IMR-90 (cell line): Measurements from ENCODE around the gene CYP4F2. TPM values are rescaled to one million over a fixed set of nuclear protein-coding genes. Genes with fewer than 3 reads are reported as not detected.

Experiments used
- ATAC-seq: fragments of 200-7000 bp; cut with Tn5 transposase; 2 replicates; pipeline ENCODE4 v1.9.1; 2020; ENCODE audit warnings: low read depth, mild to moderate bottlenecking, moderate library complexity
- BruUV-seq: library from RNA; stranded (reverse); fragments of 400-500 nt; replicated peaks from 2 replicates; lab custom pipeline; 2021; lab: Mats Ljungman, UMichigan
- CTCF ChIA-PET: fragments of 300-600 bp; formaldehyde crosslinking; extraction: SDS; loops from one replicate; lab custom pipeline; 2021; ENCODE audit warnings: antibody characterized with exemption; lab: Yijun Ruan, JAX
- POLR2A ChIA-PET: fragments of 300-600 bp; sonication (Branson Sonifier 250); formaldehyde crosslinking; loops from one replicate; lab custom pipeline; 2022; ENCODE audit warnings: antibody characterized with exemption; ENCODE audit not compliant: unreplicated experiment; lab: Charles Lee
- DNase-seq: peaks from one replicate; pipeline ENCODE4 v3.0.0; 2013
- H2AFZ ChIP-seq: replicated peaks from 2 replicates; pipeline ENCODE3; 2013; ENCODE audit warnings: low read length, mild to moderate bottlenecking; ENCODE audit not compliant: poor library complexity
- H2AK5ac ChIP-seq: 2 replicates; pipeline ENCODE4 v1.6.1; 2013; ENCODE audit warnings: low read depth, low read length, inconsistent platforms
- H2AK9ac ChIP-seq: replicated peaks from 2 replicates; pipeline ENCODE3; 2013; ENCODE audit warnings: mild to moderate bottlenecking, low read depth, low read length, moderate library complexity; ENCODE audit not compliant: poor library complexity
- H2BK120ac ChIP-seq: 2 replicates; pipeline ENCODE4 v1.6.1; 2013; ENCODE audit warnings: low read depth, low read length, inconsistent platforms
- H2BK15ac ChIP-seq: 3 replicates; pipeline ENCODE4 v1.6.1; 2013; ENCODE audit warnings: low read depth, low read length, inconsistent platforms
- H2BK20ac ChIP-seq: 2 replicates; pipeline ENCODE4 v1.6.1; 2013; ENCODE audit warnings: low read depth, mild to moderate bottlenecking, inconsistent platforms, low read length, moderate library complexity
- H2BK5ac ChIP-seq: 2 replicates; pipeline ENCODE4 v1.6.1; 2013; ENCODE audit warnings: mild to moderate bottlenecking, low read depth, low read length, inconsistent platforms; ENCODE audit not compliant: poor library complexity, severe bottlenecking
- H3K14ac ChIP-seq: replicated peaks from 2 replicates; pipeline ENCODE4 v1.6.1; 2013; ENCODE audit warnings: low read depth, low read length, inconsistent platforms
- H3K18ac ChIP-seq: 2 replicates; pipeline ENCODE4 v1.6.1; 2013; ENCODE audit warnings: low read depth, low read length, control low read depth
- H3K23ac ChIP-seq: 2 replicates; pipeline ENCODE4 v1.6.1; 2013; ENCODE audit warnings: low read depth, low read length, inconsistent platforms
- H3K27ac ChIP-seq: 2 replicates; pipeline ENCODE4 v1.5.1; 2013; ENCODE audit warnings: mild to moderate bottlenecking, control low read depth, low read length; ENCODE audit not compliant: insufficient read depth
- H3K27me3 ChIP-seq: 2 replicates; pipeline ENCODE4 v1.6.1; 2013; ENCODE audit warnings: low read length; ENCODE audit not compliant: control insufficient read depth, insufficient read depth
- H3K36me3 ChIP-seq: 2 replicates; pipeline ENCODE4 v1.6.1; 2013; ENCODE audit warnings: low read length, mixed read lengths; ENCODE audit not compliant: control insufficient read depth, insufficient read depth
- H3K4ac ChIP-seq: 2 replicates; pipeline ENCODE4 v1.6.1; 2013; ENCODE audit warnings: low read depth, low read length, inconsistent platforms
- H3K4me1 ChIP-seq: 2 replicates; pipeline ENCODE4 v1.6.1; 2013; ENCODE audit warnings: low read length, mixed read lengths; ENCODE audit not compliant: control insufficient read depth, insufficient read depth
- H3K4me2 ChIP-seq: 2 replicates; pipeline ENCODE4 v1.6.1; 2013; ENCODE audit warnings: low read depth, mild to moderate bottlenecking, control low read depth, low read length, moderate library complexity
- H3K4me3 ChIP-seq: 2 replicates; pipeline ENCODE4 v1.5.1; 2013; ENCODE audit warnings: low read depth, mild to moderate bottlenecking, control low read depth, low read length, moderate library complexity; ENCODE audit not compliant: insufficient read depth
- H3K56ac ChIP-seq: 2 replicates; pipeline ENCODE4 v1.6.1; 2013; ENCODE audit warnings: low read length, inconsistent platforms; ENCODE audit not compliant: insufficient read depth; ENCODE audit errors: extremely low read depth
- H3K79me1 ChIP-seq, 2 experiments: 2 replicates each; pipeline ENCODE4 v1.6.1; 2013; ENCODE audit warnings: low read length in 2 of 2, inconsistent platforms in 1 of 2, low read depth in 1 of 2
- H3K9ac ChIP-seq: 2 replicates; pipeline ENCODE4 v1.6.1; 2013; ENCODE audit warnings: low read depth, low read length, control low read depth
- H3K9me1 ChIP-seq: 2 replicates; pipeline ENCODE4 v1.6.1; 2013; ENCODE audit warnings: low read length, inconsistent platforms; ENCODE audit not compliant: insufficient read depth
- H3K9me3 ChIP-seq: 2 replicates; pipeline ENCODE4 v1.6.1; 2013; ENCODE audit warnings: low read length; ENCODE audit not compliant: control insufficient read depth, insufficient read depth
- H4K20me1 ChIP-seq: 2 replicates; pipeline ENCODE4 v1.6.1; 2013; ENCODE audit warnings: low read length, inconsistent platforms; ENCODE audit not compliant: insufficient read depth
- H4K5ac ChIP-seq: 2 replicates; pipeline ENCODE4 v1.6.1; 2013; ENCODE audit warnings: mild to moderate bottlenecking, low read depth, low read length, control low read depth
- H4K8ac ChIP-seq, 2 experiments: 2 replicates each; pipeline ENCODE4 v1.6.1; 2013; ENCODE audit warnings: low read depth in 2 of 2, low read length in 2 of 2, control low read depth in 1 of 2, inconsistent platforms in 1 of 2
- H4K91ac ChIP-seq: 2 replicates; pipeline ENCODE4 v1.6.1; 2013; ENCODE audit warnings: low read depth, low read length, inconsistent platforms; ENCODE audit not compliant: insufficient read depth
- BHLHE40 ChIP-seq: fragments of 150-350 bp; IDR thresholded peaks from 2 replicates; pipeline ENCODE4 v1.6.1; 2016; ENCODE audit warnings: mild to moderate bottlenecking, low read depth, low read length
- CEBPB ChIP-seq: IDR thresholded peaks from 2 replicates; pipeline ENCODE4 v1.6.1; 2012; ENCODE audit warnings: low read depth, low read length, improper control_type of control experiment
- CHD1 ChIP-seq: IDR thresholded peaks from 2 replicates; pipeline ENCODE4 v1.6.1; 2012; ENCODE audit warnings: low read depth, low read length, improper control_type of control experiment
- ELK1 ChIP-seq: fragments of 150-350 bp; IDR thresholded peaks from 2 replicates; pipeline ENCODE4 v1.6.1; 2016; ENCODE audit warnings: low read depth, mild to moderate bottlenecking, low read length, moderate library complexity, borderline replicate concordance
- MAFK ChIP-seq: IDR thresholded peaks from 2 replicates; pipeline ENCODE4 v1.6.1; 2012; ENCODE audit warnings: low read depth, low read length, improper control_type of control experiment
- MAZ ChIP-seq: IDR thresholded peaks from 2 replicates; pipeline ENCODE4 v1.6.1; 2012; ENCODE audit warnings: low read depth, mild to moderate bottlenecking, low read length, improper control_type of control experiment, moderate library complexity, borderline replicate concordance
- NFE2L2 ChIP-seq: fragments of 150-350 bp; IDR thresholded peaks from 2 replicates; pipeline ENCODE4 v1.6.1; 2016; ENCODE audit warnings: low read depth, mild to moderate bottlenecking, low read length
- POLR2A ChIP-seq: IDR thresholded peaks from 2 replicates; pipeline ENCODE4 v1.6.1; 2012; ENCODE audit warnings: mild to moderate bottlenecking, low read depth, low read length
- RAD21 ChIP-seq: IDR thresholded peaks from 2 replicates; pipeline ENCODE4 v1.6.1; 2012; ENCODE audit warnings: low read length, improper control_type of control experiment
- RFX5 ChIP-seq: IDR thresholded peaks from 2 replicates; pipeline ENCODE4 v1.8.0; 2012; ENCODE audit warnings: low read depth, mild to moderate bottlenecking, low read length, moderate library complexity
- SMC3 ChIP-seq: fragments of 150-350 bp; IDR thresholded peaks from 2 replicates; pipeline ENCODE4 v1.6.1; 2016; ENCODE audit warnings: low read depth, mild to moderate bottlenecking, antibody characterized with exemption, low read length, moderate library complexity
- WGBS, 2 experiments: methylation state at CpG; one replicate each; pipeline versions ENCODE4 v1.1.5 to v1.1.7; 2013; ENCODE audit warnings: missing lambda C conversion rate in 2 of 2; ENCODE audit not compliant: insufficient read length in 1 of 2; ENCODE audit errors: extremely low coverage in 2 of 2; 5-methylcytosine and 5-hydroxymethylcytosine counted together
- dilution Hi-C: fragments of 300-500 bp; cut with HindIII; formaldehyde crosslinking; loops from one replicate; pipeline ENCODE4 v1.14.3; 2018; ENCODE audit warnings: low sequenced_read_pairs; ENCODE audit not compliant: unreplicated experiment
- in situ Hi-C: fragments of 300-500 bp; cut with MboI; formaldehyde crosslinking; loops from 3 replicates; pipeline ENCODE4 v1.14.3; 2019; ENCODE audit warnings: low sequenced_read_pairs, inconsistent platforms, mixed read lengths
- intact Hi-C: fragments of 100-400 bp; cut with micrococcal nuclease; formaldehyde crosslinking; loops from 2 replicates; pipeline ENCODE4 v1.10.0; 2022
- polyA plus RNA-seq, 3 experiments: library from polyadenylated mRNA; depleted of rRNA; stranded (reverse); fragments of >200 nt; gene quantifications; 2 replicates each; pipeline ENCODE4 v1.2.3, GENCODE V29; 2012; ENCODE audit warnings: low replicate concordance in 1 of 3
- total RNA-seq: library from RNA; depleted of rRNA; stranded (reverse); fragments of >200 nt; gene quantifications from 2 replicates; pipeline ENCODE4 v1.2.3, GENCODE V29; 2012
- TF ChIP-seq, protein P1 (sequence below): conservative IDR thresholded peaks from 2 replicates; pipeline ENCODE4 v1.5.1; 2012; ENCODE audit warnings: mild to moderate bottlenecking, low read depth, low read length, improper control_type of control experiment

The CYP4F2 gene
- total and polyA plus RNA-seq, 2 of the 4 experiments (the other 2 are of a cell fraction), result not detected

- TF ChIP-seq MAZ (no peak), POLR2A (no peak), MAFK (no peak), CHD1 (no peak), NFE2L2 (no peak), SMC3 (no peak), BHLHE40 (no peak), RFX5 (no peak), ELK1 (no peak), CEBPB (no peak), RAD21 (no peak)
- TF ChIP-seq, protein P1, sequence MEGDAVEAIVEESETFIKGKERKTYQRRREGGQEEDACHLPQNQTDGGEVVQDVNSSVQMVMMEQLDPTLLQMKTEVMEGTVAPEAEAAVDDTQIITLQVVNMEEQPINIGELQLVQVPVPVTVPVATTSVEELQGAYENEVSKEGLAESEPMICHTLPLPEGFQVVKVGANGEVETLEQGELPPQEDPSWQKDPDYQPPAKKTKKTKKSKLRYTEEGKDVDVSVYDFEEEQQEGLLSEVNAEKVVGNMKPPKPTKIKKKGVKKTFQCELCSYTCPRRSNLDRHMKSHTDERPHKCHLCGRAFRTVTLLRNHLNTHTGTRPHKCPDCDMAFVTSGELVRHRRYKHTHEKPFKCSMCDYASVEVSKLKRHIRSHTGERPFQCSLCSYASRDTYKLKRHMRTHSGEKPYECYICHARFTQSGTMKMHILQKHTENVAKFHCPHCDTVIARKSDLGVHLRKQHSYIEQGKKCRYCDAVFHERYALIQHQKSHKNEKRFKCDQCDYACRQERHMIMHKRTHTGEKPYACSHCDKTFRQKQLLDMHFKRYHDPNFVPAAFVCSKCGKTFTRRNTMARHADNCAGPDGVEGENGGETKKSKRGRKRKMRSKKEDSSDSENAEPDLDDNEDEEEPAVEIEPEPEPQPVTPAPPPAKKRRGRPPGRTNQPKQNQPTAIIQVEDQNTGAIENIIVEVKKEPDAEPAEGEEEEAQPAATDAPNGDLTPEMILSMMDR, result no peak
- Histone ChIP-seq H3K79me1 (no peaks in the 10 kb centered on the region), H4K5ac (no peak overlapping the region), H3K4ac (no peak overlapping the region), H3K9me1 (no peaks in the 10 kb centered on the region), H2BK15ac (no peak overlapping the region), H3K27ac (no peak overlapping the region), H3K23ac (no peak overlapping the region), H3K56ac (no peak overlapping the region), H3K18ac (no peak overlapping the region), H3K36me3 (no peaks in the 10 kb centered on the region), H4K91ac (no peak overlapping the region), H4K8ac (no peak overlapping the region), H3K27me3 (no peaks in the 10 kb centered on the region), H3K14ac (no peak overlapping the region), H2AK9ac (no peak overlapping the region), H4K20me1 (no peaks in the 10 kb centered on the region), H3K4me1 (no peaks in the 10 kb centered on the region), H2BK120ac (no peak overlapping the region), H3K4me3 (no peak overlapping the region), H2AFZ (no peak overlapping the region), H2BK20ac (no peak overlapping the region), H3K9ac (no peak overlapping the region), H3K4me2 (no peak overlapping the region), H2BK5ac (no peak overlapping the region), H2AK5ac (no peak overlapping the region), H3K9me3 (peaks cover 30% of the 10 kb centered on the region; the same call in 1 of the 2 replicates)
- BruUV-seq, result no TSS peak
- intact Hi-C loops, result no loop called here
- WGBS, 2 experiments, result 30% methylated on average over 2 of the region's 4 CpGs; no CpG with 5 or more reads in 1 of the 2 experiments
- CTCF ChIA-PET, result no interaction called here
- in situ Hi-C loops, result no loop called here
- DNase-seq (no peak), ATAC-seq (no peak)
- POLR2A ChIA-PET, result no interaction called here
- dilution Hi-C loops, result no loop called here
Measured at GRCh38 chr19:15895876-15896430, 1.9 kb downstream of the CYP4F2 start.
